H1 (cell line): Measurements from ENCODE around the gene HOXA6. TPM values are rescaled to one million over a fixed set of nuclear protein-coding genes. Genes with fewer than 3 reads are reported as not detected.
A peak's percentile ranks its signal among the peaks of the same experiment; 100 is the strongest.

Source experiments
- CTCF ChIA-PET: fragments of 300-600 bp; sonication (Branson Sonifier 250); formaldehyde crosslinking; loops from one replicate; lab custom pipeline; 2021; ENCODE audit not compliant: partially characterized antibody; lab: Charles Lee
- POLR2A ChIA-PET: fragments of 300-600 bp; sonication (Branson Sonifier 250); formaldehyde crosslinking; loops from one replicate; lab custom pipeline; 2021; ENCODE audit warnings: inconsistent platforms; ENCODE audit not compliant: partially characterized antibody; lab: Charles Lee
- DNase-seq, 2 experiments: peaks; one replicate each; pipeline versions ENCODE4 v3.0.0 to v3.0.0-alpha.2; 2010 to 2022; ENCODE audit warnings: low spot score in 2 of 2, low read depth in 1 of 2, mixed read lengths in 1 of 2
- FAIRE-seq: peaks from 2 replicates; lab custom pipeline; 2011; peaks lifted over from hg19 to GRCh38; lab: Jason Lieb, UNC
- H2AFZ ChIP-seq: 2 replicates; pipeline ENCODE4 v1.8.1; 2012; ENCODE audit warnings: low read length, inconsistent platforms
- H2AK5ac ChIP-seq: 2 replicates; pipeline ENCODE4 v1.6.1; 2013; ENCODE audit warnings: low read depth, low read length
- H2BK120ac ChIP-seq: replicated peaks from 2 replicates; pipeline ENCODE3; 2013; ENCODE audit warnings: low read depth, low read length, inconsistent platforms
- H2BK12ac ChIP-seq: 2 replicates; pipeline ENCODE4 v1.6.1; 2013; ENCODE audit warnings: low read depth, low read length
- H2BK15ac ChIP-seq: 2 replicates; pipeline ENCODE4 v1.6.1; 2013; ENCODE audit warnings: low read length
- H2BK20ac ChIP-seq: 2 replicates; pipeline ENCODE4 v1.6.1; 2013; ENCODE audit warnings: low read length
- H2BK5ac ChIP-seq: 2 replicates; pipeline ENCODE4 v1.6.1; 2013; ENCODE audit warnings: low read depth, low read length
- H3K14ac ChIP-seq: 2 replicates; pipeline ENCODE4 v1.6.1; 2013; ENCODE audit warnings: inconsistent platforms; ENCODE audit not compliant: insufficient read length
- H3K18ac ChIP-seq: 2 replicates; pipeline ENCODE4 v1.6.1; 2013; ENCODE audit warnings: low read length; ENCODE audit errors: extremely low read depth
- H3K23ac ChIP-seq: 2 replicates; pipeline ENCODE4 v1.6.1; 2013; ENCODE audit warnings: inconsistent platforms; ENCODE audit not compliant: insufficient read length
- H3K23me2 ChIP-seq: 2 replicates; pipeline ENCODE4 v1.6.1; 2013; ENCODE audit warnings: low read depth, low read length
- H3K27ac ChIP-seq: 2 replicates; pipeline ENCODE4 v1.6.1; 2011; ENCODE audit warnings: low read depth, low read length, inconsistent platforms
- H3K27me3 ChIP-seq, 4 experiments: replicated peaks in 1 of 4; 1 replicate in 1 of 4; 2 replicates in 3 of 4; pipeline versions ENCODE4 v1.6.1 to v1.8.1; 2011 to 2013; ENCODE audit warnings: low read length in 3 of 4, mild to moderate bottlenecking in 3 of 4, inconsistent platforms in 2 of 4, mixed read lengths in 2 of 4, moderate library complexity in 1 of 4; ENCODE audit not compliant: control insufficient read depth in 3 of 4, insufficient read depth in 3 of 4; ENCODE audit errors: extremely low read depth in 1 of 4
- H3K36me3 ChIP-seq, 4 experiments: 2 replicates each; pipeline versions ENCODE4 v1.6.1 to v1.8.1; 2011 to 2013; ENCODE audit warnings: mild to moderate bottlenecking in 4 of 4, low read length in 3 of 4, moderate library complexity in 2 of 4, control low read depth in 1 of 4, inconsistent platforms in 1 of 4; ENCODE audit not compliant: insufficient read depth in 4 of 4, control insufficient read depth in 2 of 4
- H3K4ac ChIP-seq: replicated peaks from 2 replicates; pipeline ENCODE3; 2013; ENCODE audit warnings: low read length, low read depth, mixed read lengths, inconsistent platforms; ENCODE audit not compliant: insufficient read length
- H3K4me1 ChIP-seq, 4 experiments: replicated peaks in 1 of 4; 1 replicate in 1 of 4; 2 replicates in 3 of 4; pipeline versions ENCODE4 v1.6.1 to v1.8.1; 2011 to 2013; ENCODE audit warnings: low read length in 3 of 4, inconsistent platforms in 2 of 4, mixed read lengths in 1 of 4; ENCODE audit not compliant: insufficient read depth in 4 of 4, control insufficient read depth in 3 of 4
- H3K4me2 ChIP-seq, 2 experiments: 2 replicates each; pipeline versions ENCODE4 v1.6.1 to v1.8.1; 2011 to 2013; ENCODE audit warnings: low read depth in 2 of 2, low read length in 2 of 2, control low read depth in 1 of 2, inconsistent platforms in 1 of 2, mild to moderate bottlenecking in 1 of 2; ENCODE audit not compliant: insufficient read depth in 1 of 2
- H3K4me3 ChIP-seq, 4 experiments: fragments of 200-600, 300-600 bp in 1 of 4; sonication (generic), shearing (Covaris generic), sonication (Bioruptor Twin) in 1 of 4; 2 replicates each; pipeline versions ENCODE4 v1.5.1 to v1.8.1; 2011 to 2016; ENCODE audit warnings: low read length in 4 of 4, low read depth in 3 of 4, control low read depth in 2 of 4, inconsistent platforms in 2 of 4, mild to moderate bottlenecking in 2 of 4, mixed read lengths in 1 of 4, moderate library complexity in 1 of 4; ENCODE audit not compliant: insufficient read depth in 2 of 4; ENCODE audit errors: extremely low read depth in 1 of 4
- H3K56ac ChIP-seq: replicated peaks from 2 replicates; pipeline ENCODE3; 2013; ENCODE audit warnings: low read depth, mild to moderate bottlenecking, mixed read lengths, low read length, inconsistent platforms; ENCODE audit not compliant: insufficient read length
- H3K79me1 ChIP-seq: 2 replicates; pipeline ENCODE4 v1.6.1; 2013; ENCODE audit warnings: low read depth, low read length, control low read depth
- H3K79me2 ChIP-seq, 2 experiments: 2 replicates each; pipeline versions ENCODE4 v1.6.1 to v1.8.1; 2012 to 2013; ENCODE audit warnings: low read length in 2 of 2, mild to moderate bottlenecking in 2 of 2, inconsistent platforms in 1 of 2; ENCODE audit not compliant: insufficient read depth in 2 of 2, control insufficient read depth in 1 of 2
- H3K9ac ChIP-seq, 4 experiments: replicated peaks in 1 of 4; 1 replicate in 1 of 4; 2 replicates in 3 of 4; pipeline versions ENCODE4 v1.6.1 to v1.8.1; 2011 to 2013; ENCODE audit warnings: low read depth in 3 of 4, low read length in 3 of 4, control low read depth in 2 of 4, mild to moderate bottlenecking in 2 of 4, moderate library complexity in 2 of 4, inconsistent platforms in 1 of 4; ENCODE audit errors: extremely low read depth in 1 of 4
- H3K9me3 ChIP-seq, 2 experiments: 2 replicates each; pipeline versions ENCODE4 v1.6.1 to v1.8.1; 2012 to 2013; ENCODE audit warnings: mild to moderate bottlenecking in 2 of 2, moderate library complexity in 2 of 2, control low read depth in 1 of 2, inconsistent platforms in 1 of 2, low read depth in 1 of 2, low read length in 1 of 2, mixed read lengths in 1 of 2; ENCODE audit not compliant: insufficient read depth in 2 of 2
- H4K20me1 ChIP-seq, 2 experiments: replicated peaks in 1 of 2; 2 replicates each; pipeline versions ENCODE3 to v1.8.1; 2011 to 2013; ENCODE audit warnings: inconsistent platforms in 2 of 2, low read length in 2 of 2, mild to moderate bottlenecking in 1 of 2; ENCODE audit not compliant: insufficient read depth in 2 of 2, control insufficient read depth in 1 of 2
- H4K5ac ChIP-seq: 2 replicates; pipeline ENCODE4 v1.6.1; 2013; ENCODE audit warnings: low read length, low read depth, mixed read lengths, inconsistent platforms; ENCODE audit not compliant: insufficient read length
- H4K8ac ChIP-seq: 2 replicates; pipeline ENCODE4 v1.8.0; 2013; ENCODE audit warnings: mild to moderate bottlenecking, moderate library complexity, low read length, inconsistent platforms; ENCODE audit not compliant: insufficient read depth; ENCODE audit errors: extremely low read depth
- H4K91ac ChIP-seq: replicated peaks from 2 replicates; pipeline ENCODE3; 2013; ENCODE audit warnings: low read length, mixed read lengths, inconsistent platforms; ENCODE audit not compliant: insufficient read length
- CTCF ChIP-seq, 3 experiments: IDR thresholded peaks; 1 replicate in 2 of 3; 2 replicates in 1 of 3; pipeline versions ENCODE4 v1.5.1 to v1.6.1; 2011; ENCODE audit warnings: low read length in 3 of 3, mild to moderate bottlenecking in 3 of 3, inconsistent platforms in 2 of 3, low read depth in 1 of 3, moderate library complexity in 1 of 3; ENCODE audit not compliant: insufficient read depth in 1 of 3; ENCODE audit errors: control extremely low read depth in 1 of 3
- PHF8 ChIP-seq: fragments of 200-600 bp; sonication (generic); conservative IDR thresholded peaks from 2 replicates; pipeline ENCODE4 v1.7.1; 2012; ENCODE audit warnings: low read depth, mild to moderate bottlenecking, inconsistent platforms, low read length, moderate library complexity
- RAD21 ChIP-seq, 2 experiments: IDR thresholded peaks in 1 of 2; conservative IDR thresholded peaks in 1 of 2; 2 replicates each; pipeline ENCODE4 v1.6.1; 2011; ENCODE audit warnings: low read depth in 2 of 2, low read length in 2 of 2, improper control_type of control experiment in 1 of 2, inconsistent platforms in 1 of 2, mild to moderate bottlenecking in 1 of 2, moderate library complexity in 1 of 2
- RNF2 ChIP-seq: fragments of 200-900, 300-1000 bp; sonication (generic); IDR thresholded peaks from 2 replicates; pipeline ENCODE4 v1.7.1; 2016; ENCODE audit warnings: borderline replicate concordance, low read depth, mild to moderate bottlenecking, antibody characterized with exemption, low read length; ENCODE audit not compliant: poor library complexity, severe bottlenecking; ENCODE audit errors: missing control alignments
- SP4 ChIP-seq: IDR thresholded peaks from 2 replicates; pipeline ENCODE4 v1.6.1; 2012; ENCODE audit warnings: low read length, inconsistent platforms
- SUZ12 ChIP-seq: fragments of 200-600 bp; sonication (generic); IDR thresholded peaks from 2 replicates; pipeline ENCODE4 v1.6.1; 2012; ENCODE audit warnings: mild to moderate bottlenecking, inconsistent platforms, low read length, moderate library complexity, mixed read lengths
- TAF1 ChIP-seq: IDR thresholded peaks from 2 replicates; pipeline ENCODE4 v1.6.1; 2011; ENCODE audit warnings: mild to moderate bottlenecking, low read depth, low read length
- TAF7 ChIP-seq: optimal IDR thresholded peaks from 2 replicates; pipeline ENCODE3; 2011; ENCODE audit warnings: low read depth, mild to moderate bottlenecking, inconsistent platforms, low read length, moderate library complexity, borderline replicate concordance
- WGBS, 2 experiments: shearing (Covaris generic) in 1 of 2; methylation state at CpG; one replicate each; pipeline versions ENCODE4 v1.1.6 to v1.1.7; 2013 to 2015; ENCODE audit warnings: low lambda C conversion rate in 2 of 2, mixed read lengths in 2 of 2, inconsistent platforms in 1 of 2, low coverage in 1 of 2, missing lambda C conversion rate in 1 of 2; ENCODE audit not compliant: insufficient replicate concordance in 2 of 2, insufficient coverage in 1 of 2, insufficient read length in 1 of 2; ENCODE audit errors: extremely low coverage in 1 of 2, missing lambda C conversion rate in 1 of 2; 5-methylcytosine and 5-hydroxymethylcytosine counted together
- polyA plus RNA-seq, 7 experiments: library from polyadenylated mRNA; depleted of rRNA in 3 of 7; stranded (reverse) in 5 of 7; unstranded in 2 of 7; fragments of >200 nt in 5 of 7; fragments of 200-250 nt in 2 of 7; gene quantifications; 1 replicate in 5 of 7; 2 replicates in 1 of 7; 4 replicates in 1 of 7; pipeline versions ENCODE4 v1.2.1 to v1.2.3, GENCODE V29; 2011 to 2013; ENCODE audit warnings: missing spikeins in 2 of 7, mixed read lengths in 2 of 7
- total RNA-seq: library from RNA; stranded (reverse); fragmentation: NEBNext Ultra II Directional; extraction: Animal tissue kit (Norgen Biotek cat#: 25700); gene quantifications from 2 replicates; pipeline ENCODE4 v1.2.1, GENCODE V29; 2021

The HOXA6 gene
- total and polyA plus RNA-seq, 2 of the 8 experiments (the other 6 are each of a cell fraction or from before 2014, with no cell fraction given), result not detected

GRCh38 chr7:27160546-27161213 lies 13.1 kb upstream of the HOXA6 start:
- Histone ChIP-seq H3K4me2 (peak overlapping the region; percentile 0 to 77; a peak in 3 of 4 replicates), H4K91ac (no peak overlapping the region), H2BK12ac (no peak overlapping the region), H3K4ac (no peak overlapping the region), H2AK5ac (no peak overlapping the region), H3K4me1 (peaks cover 0 to 2% (median 0%) of the 10 kb centered on the region in 4 experiments; a peak in 4 of 7 replicates), H3K79me1 (no peaks in the 10 kb centered on the region), H4K8ac (no peak overlapping the region), H3K23me2 (no peaks in the 10 kb centered on the region), H3K4me3 (peak overlapping the region in 3 of 4 experiments; percentile 38 to 60 (median 45); a peak in 5 of 8 replicates), H2AFZ (no peak overlapping the region; the same call in 1 of the 2 replicates), H2BK5ac (no peak overlapping the region), H3K27ac (no peak overlapping the region), H3K9me3 (peaks cover 0 to 17% of the 10 kb centered on the region in 2 experiments; a peak in 1 of 4 replicates), H3K14ac (no peak overlapping the region), H2BK120ac (no peak overlapping the region), H3K27me3 (peaks cover 98 to 100% (median 99%) of the 10 kb centered on the region in 4 experiments), H4K20me1 (peaks cover 14 to 27% of the 10 kb centered on the region in 2 experiments), H3K23ac (no peak overlapping the region), H2BK20ac (no peak overlapping the region), H3K56ac (no peak overlapping the region), H3K79me2 (no peaks in the 10 kb centered on the region), H3K9ac (no peak overlapping the region), H3K18ac (no peak overlapping the region), H3K36me3 (peaks cover 0 to 28% (median 0%) of the 10 kb centered on the region in 4 experiments; a peak in 1 of 8 replicates), H2BK15ac (no peak overlapping the region), H4K5ac (no peak overlapping the region)
- CTCF ChIA-PET, result interaction anchor here (0.5 to 4.4 kb wide), 37 partner anchors 10 to 845 kb away, joined by 3 to 80 read pairs (median 4); partner anchors contain the start of genes HOXA3, HOXA4, HOXA5 and HOXA6
- POLR2A ChIA-PET, result interaction anchor here (0.6 to 0.7 kb wide), 2 partner anchors 26 to 958 kb away, joined by 3 to 4 read pairs; no protein-coding TSS in a partner anchor
- FAIRE-seq (no peak), DNase-seq (peak; percentile 59 to 96)
- 11% methylated on average over 45 of the region's 54 CpGs; no CpG with 5 or more reads in 1 of the 2 experiments for WGBS, 2 experiments
- TF ChIP-seq TAF1 (no peak), RAD21 (IDR thresholded peaks at IDR 0.05 in 1 of 2, conservative IDR thresholded peaks at IDR 0.05 in 1 of 2; ENCODE audit: low read depth in 2 of 2, low read length in 2 of 2) (peak; percentile 93 to 95), TAF7 (no peak), PHF8 (no peak), SUZ12 (peak; percentile 98), SP4 (no peak), CTCF (IDR thresholded peaks at IDR 0.05; ENCODE audit: control extremely low read depth in 1 of 3, insufficient read depth in 1 of 3, low read depth in 1 of 3, low read length in 3 of 3) (peak; percentile 83 to 99 (median 91)), RNF2 (peak; percentile 86)
